HG02798 (cell line): ENCODE data around the gene TRIM14.
"Not testable (repeated sequence)": the region's sequence is repeated elsewhere in the genome, so short reads cannot be mapped to it uniquely, and the experiment has no call there.

ENCODE experiments used
- ATAC-seq: cut with Tn5 transposase; IDR thresholded peaks from one replicate; pipeline ENCODE4 v1.9.1; 2021; ENCODE audit warnings: mild to moderate bottlenecking; ENCODE audit not compliant: unreplicated experiment, poor library complexity

TRIM14 gene

DNA sequence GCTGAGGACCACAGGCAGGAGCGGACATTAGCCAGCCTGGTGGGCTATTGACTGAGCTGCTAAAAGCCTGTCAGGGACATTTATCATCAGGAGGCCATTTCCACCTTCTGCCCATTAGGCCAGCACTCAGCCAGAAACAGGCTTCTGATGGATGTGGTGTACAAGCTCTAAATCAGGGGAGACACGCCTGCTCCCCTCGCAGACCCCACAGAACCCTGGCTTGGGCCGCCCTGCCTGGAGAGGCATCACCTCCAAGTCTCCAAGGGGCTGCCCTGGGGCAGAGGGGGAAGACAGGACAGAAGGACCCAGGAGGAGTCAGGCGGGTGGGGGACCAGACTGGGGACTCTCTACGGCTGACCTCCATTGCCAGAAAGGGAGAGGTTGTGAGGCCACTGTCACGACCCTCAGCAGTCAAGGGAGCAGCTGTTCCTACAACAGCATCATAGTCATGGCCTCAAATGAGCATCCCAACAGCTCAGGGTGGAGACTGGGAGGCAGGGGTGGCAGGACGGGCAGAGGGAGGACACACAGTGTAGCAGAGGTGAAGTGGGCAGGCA, 24.0 kb upstream of the TRIM14 start:
- ATAC-seq = no peak

DNA sequence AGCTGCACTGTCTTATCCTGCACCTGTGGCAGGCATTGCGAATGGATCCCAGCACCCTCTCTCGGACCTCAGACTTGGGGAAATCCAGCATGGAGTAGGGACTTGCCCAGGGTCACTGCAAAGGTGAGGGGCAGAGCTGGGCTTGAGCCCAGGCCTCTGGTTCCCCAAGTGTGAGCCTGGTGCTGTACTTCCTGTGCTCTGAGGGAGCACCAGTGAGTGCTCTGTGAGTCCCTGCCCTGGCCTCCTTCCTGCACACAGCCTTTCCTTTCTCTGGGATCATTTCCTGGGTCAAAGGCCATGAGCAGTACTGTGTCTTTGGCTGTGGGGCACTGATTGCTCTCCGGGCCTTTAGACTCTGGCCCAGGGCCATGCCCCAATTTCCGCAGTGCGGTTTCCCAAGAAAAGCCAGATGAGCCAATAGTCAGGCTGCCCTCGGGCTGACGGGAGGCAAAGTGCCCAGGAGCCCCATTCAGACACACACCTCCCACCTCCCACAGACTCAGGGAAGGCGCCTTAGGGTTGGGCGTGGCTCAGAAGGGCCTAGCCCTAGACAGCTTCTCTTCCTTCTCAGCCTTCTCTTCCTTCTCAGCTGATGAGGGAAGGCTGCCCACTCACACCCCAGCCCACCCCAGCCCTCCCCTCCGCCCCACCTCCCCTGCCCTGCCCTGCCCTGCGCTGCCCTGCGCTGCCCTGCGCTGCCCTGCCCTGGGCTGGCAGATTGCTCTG, 23.3 kb upstream of the TRIM14 start:
- ATAC-seq = no peak

DNA sequence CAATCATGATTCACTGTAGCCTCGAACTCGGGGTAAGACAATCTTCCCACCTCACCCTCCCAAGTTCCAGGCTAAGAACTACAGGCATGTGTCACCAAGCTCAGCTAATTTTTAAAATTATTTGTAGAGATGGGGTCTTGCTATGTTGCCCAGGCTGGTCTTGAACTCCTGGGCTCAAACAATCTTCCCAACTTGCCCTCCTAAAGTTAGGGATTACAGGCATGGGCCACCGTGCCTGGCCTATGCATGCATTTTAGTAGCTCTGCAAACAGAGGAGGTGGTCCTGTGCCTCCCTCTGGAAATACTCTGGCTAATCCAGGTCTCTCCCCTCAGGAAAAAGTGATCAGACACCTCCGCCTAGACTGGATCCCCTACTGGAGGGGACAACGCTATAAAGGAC, 21.5 kb upstream of the TRIM14 start:
- no peak for ATAC-seq

DNA sequence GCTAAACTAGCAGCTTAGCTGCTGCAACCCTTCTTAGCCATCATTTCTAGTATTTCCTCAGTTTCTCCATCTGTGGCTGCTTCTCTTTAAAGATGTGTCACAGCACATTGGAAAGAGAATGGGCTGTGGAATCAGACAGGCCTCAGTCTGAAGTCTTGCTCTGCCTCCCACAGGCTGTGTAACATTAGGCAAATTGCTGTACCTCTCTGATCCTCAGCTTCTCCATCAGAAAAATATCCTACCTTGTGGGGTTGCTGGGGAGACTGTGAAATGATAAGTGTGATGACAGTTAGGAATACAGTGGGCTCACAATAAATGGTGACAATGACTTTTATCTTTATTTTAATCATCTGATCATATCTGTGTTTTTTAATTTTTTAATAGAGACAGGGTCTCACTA, 17.5 kb upstream of the TRIM14 start:
- ATAC-seq = no peak

DNA sequence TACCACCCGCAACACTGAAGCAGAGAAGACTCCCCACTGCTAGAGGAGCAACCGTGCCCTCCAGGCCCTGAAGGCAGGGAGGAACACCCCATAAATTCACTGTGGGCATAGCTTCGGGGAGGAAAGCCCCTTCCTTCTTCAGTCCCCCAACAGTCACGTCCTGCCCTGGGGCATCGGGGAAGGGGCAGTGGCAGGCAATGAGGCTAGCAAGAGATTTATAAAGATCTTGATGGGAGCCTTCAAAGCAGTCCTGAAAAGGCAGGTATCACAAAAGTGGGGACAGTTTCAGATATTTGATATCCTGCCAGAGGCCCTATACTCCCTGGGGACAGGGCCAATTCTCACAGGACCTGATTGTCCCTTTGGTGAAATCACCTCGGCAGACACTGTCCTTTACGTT, 16.9 kb upstream of the TRIM14 start:
- no peak for ATAC-seq

DNA sequence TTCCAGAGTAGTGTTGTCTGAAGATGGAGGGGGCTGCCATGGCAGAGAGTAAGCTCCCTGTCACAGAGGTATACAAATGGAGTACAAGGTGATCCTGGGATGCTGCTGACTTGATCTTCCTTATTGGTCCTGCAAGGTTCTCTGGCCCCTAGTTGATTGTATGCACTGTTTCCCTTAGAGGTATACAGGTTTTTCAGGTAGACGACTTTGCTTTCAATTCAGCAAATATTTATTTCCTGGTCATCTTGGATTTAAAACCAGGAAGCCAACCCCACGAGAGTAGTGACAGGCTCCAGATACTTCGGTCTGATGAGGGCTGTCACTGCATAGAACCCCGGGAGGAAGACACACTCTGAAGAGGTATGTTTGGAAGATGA, 16.5 kb upstream of the TRIM14 start:
- ATAC-seq = no peak

DNA sequence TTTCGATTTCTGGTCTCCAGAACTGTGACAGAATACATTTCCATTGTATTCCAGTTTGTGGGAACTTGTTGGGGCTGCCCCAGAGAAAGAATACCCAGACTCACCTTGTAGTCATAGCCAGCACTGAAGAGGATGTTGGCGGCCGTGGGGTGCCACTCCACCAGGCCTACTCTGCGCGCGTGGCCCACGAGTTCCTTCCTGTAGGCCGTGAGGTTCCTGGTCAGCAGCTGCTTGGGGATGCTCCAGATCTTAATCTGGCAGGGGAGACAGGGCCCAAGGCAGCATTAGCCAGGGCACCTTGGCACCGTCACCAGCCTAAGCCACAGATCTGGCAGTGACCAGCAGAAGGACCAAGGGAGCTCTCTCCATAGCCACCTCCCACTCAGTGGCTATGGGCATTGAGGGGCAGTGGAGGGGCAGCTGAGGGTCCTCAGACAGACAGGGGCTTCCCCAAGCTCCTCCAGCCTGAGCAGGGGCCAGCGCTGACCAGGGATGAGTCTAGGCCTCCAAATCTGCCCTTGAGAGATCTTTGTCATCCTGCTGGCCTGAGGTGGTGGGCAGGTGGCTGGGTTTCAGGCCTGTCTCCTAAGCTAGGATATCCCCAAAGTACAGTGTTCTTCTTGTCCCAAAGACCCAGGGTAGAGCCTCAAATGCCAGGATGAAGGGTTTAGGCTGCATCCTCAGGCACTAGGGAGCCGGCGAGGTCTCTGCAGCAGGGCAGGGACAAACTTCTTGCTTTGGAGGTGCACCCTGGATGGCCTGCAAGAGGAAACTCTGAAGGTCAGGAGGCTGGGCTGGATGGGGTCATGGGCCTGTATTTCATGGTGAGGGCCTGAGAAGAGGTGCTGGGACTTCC, 15.9 kb upstream of the TRIM14 start:
- no peak for ATAC-seq

DNA sequence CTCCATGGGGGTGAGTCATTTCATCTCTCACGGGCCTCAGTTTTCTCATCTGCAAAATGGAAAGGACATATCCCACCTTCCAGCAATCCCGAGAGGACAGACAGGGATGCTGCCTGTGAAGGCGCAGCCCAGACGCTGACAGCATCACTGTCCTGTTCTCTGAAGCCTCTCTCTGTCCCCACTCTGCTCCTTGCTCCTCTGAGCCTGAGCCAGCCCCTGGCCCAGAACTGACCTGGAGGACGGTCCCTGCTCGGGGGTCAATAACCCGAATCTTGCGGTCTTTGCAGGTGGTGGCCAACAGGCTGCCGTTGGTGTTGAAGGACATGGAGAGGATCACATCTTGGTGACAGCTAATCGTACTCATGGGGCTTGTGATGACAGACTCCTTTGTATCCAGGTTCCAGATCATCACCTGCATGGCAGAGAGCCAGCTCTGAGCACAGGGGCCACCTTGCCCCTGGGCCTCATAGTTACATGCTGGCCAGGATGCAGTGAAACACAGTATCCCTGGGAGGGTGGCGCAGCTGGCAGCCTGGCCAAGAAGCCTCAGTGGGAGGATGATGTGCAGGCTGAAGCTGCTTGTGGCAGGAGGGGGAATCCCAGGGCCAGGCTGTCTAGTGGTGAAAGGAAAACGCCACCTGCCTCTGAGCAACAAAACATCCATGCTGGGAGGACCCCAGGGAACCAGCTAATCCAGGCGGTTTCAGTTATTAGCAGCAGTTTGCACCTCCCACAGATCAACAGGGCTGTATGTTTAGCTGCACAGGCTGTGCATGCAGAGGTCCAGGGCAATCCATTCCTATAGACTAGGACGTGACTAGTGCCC, 14.0 kb upstream of the TRIM14 start:
- peak; percentile 51 for ATAC-seq

DNA sequence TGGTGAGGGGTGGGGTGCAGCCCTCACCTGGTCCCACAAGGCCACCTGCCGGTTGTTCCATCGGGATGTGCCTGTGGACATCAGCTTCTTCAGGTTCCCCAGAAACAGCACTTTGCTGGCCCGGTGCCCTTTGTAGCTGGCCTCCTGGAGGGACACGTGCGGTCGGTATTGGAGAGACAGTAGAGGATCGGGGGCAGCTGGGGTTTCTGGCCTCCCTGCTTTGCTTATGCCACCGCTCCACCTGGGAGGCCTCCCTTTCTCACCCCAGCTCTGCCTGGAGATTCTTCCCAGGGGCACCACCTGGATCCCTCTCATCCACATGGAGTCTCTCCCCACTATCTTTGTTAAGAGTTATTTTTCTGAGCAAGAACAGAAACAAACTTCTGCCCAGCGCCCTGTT, 13.1 kb upstream of the TRIM14 start:
- no peak for ATAC-seq

DNA sequence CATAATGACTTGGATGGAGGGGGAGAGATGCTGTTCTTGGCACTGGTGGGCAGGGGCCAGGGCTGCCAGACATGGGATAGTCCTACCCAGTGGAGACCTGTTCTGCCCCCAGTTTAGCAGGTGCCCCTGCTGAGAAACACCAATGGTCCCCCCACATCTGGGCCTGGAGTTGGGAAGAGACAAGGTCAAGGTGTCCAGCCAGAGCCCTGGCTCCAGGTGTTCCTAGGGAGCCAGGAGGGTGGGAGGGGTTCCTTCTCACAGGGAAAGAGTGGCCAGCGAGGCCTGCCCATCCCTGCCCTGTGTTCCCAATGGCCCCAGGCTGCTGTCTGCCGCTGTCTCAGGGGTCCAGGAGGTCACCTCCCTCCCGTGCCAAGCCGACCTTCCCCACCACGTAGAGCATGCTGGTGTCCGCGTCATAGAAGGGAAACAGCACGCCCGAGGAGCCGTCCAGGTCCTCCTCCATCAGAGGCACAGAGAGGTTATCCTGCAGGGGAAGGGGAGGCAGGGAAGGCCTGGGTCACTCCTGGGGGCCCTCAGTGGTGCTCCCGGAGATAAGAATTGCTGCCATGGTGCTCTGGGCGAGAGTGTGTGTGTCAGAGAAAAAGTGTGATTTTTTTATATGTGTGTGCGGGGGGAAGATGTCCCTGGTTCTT, 11.7 kb upstream of the TRIM14 start:
- ATAC-seq = no peak

DNA sequence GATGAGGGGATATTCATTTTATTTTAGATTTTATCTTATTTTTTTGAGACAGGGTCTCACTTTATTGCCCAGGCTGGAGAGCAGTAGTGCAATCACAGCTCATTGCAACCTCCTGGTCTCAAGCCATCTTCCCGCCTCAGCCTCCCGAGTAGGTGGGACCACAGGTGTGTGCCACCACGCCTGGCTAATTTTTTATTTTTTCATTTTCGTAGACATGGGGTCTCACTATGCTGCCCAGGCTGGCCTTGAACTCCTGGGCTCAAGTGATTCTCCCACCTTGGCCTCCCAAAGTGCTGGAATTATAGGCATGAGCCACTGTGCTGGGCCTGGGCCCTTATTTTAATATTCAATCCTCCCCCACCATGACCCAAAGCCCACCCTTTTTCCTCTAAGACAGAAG, 11.0 kb upstream of the TRIM14 start:
- ATAC-seq = not testable (repeated sequence)

DNA sequence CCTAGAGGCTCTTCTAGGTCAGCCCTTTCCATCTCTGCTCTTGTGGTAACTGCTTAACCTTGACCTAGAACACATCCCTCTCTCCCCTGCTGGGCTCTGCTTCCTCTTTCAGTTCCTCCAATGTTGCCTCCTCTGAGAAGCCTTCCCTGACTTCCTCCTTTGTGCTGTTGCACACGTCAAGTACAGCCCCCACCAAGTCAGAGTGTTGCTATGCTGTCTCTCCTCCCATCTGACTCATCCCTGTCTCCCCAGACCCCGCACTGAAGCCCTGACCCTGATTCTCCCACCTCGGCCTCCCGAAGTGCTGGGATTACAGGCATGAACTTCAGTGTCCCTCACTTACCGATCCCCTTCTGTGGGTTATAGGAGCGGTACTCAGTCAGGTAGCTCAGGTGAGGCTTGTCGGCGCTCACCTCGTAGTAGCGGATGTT, 10.4 kb upstream of the TRIM14 start:
- ATAC-seq = peak; percentile 52

DNA sequence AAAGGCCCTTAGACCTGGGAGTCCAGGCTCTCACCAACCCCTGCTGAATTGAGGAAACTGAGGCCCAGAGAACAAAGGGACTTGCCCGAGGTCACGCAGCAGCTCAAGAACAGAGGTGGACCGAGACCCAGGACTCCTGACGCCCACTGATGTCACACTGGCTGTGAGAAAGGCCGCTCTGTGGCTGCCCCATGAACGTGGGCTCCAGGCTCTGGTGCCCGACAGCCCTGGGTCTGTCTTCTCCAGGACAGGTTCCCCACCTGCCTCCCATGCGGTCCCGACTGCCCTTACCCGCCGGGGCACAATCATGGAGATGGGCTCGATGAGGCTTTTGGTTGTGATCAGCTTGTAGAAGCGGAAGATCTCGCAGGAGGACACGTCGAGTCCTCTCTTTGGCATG, 9.3 kb upstream of the TRIM14 start:
- no peak for ATAC-seq

DNA sequence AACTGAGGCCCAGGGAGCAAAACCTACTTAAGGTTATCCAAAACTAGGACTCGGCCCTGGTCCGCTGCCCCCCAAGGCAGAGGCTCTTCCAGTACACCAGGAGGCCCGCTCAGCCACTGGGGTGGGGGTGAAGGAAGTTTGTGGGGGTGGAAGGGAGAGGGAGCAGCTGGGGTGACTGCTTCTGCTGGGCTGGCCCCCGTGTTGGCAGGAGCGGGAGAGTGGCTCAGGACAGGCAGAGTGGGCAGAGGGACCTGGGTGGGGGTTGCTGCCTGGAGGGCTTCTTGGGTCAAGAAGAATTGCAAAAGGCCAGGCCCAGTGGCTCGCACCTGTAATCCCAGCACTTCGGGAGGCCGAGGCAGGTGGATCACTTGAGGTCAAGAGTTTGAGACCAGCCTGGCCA, 8.2 kb upstream of the TRIM14 start:
- ATAC-seq = no peak

DNA sequence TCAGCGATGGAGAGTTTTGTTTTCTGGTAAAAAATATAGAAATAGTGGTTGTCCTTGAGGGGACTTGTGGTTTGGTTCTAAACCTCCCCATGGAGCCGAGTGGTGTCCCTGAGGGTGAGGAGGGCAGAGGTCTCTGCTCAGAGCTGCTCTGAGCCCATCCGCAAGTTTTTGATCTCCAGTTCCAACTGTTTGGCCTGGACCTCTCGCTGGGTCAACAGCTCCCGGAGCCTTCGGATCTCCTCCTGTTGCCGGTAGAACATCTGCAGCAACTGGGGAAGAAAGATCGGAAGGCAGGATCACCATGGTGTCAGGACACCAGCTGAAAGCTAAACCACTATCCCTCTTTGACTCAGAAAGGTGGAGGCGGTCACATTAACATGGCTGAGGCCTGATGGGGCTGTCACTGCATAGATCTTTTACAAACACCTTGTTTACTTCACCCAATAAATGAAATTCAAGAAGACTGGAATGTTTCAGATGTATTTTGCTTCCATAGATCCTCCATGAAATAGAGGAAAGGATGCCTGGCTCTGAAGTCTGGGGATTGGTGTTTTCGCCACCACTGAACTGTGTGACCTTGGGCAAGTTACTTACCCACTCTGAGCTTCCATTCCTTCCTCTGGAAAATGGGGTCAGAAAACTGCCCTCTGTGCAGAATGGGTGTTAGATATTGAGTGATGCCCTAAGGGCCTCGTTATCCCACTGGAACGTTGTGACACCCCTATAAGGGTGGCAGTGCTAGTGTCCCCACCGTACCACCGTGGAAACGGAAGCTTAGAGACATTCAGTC, 5.8 kb upstream of the TRIM14 start:
- no peak for ATAC-seq

DNA sequence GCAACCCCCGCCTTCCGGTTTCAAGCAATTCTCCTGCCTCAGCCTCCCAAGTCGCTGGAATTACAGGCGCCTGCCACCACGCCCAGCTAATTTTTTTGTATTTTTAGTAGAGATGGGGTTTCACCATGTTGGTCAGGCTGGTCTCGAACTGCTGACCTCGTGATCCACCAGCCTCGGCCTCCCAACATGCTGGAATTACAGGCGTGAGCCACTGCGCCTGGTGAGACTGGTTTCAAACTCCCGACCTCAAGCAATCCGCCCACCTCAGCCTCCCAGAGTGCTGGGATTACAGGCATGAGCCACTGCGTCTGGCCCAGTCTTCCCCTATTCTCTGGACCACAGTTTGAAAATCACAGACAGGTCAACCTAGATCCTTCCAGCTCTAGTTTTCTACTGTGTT, 5.1 kb upstream of the TRIM14 start:
- ATAC-seq = not testable (repeated sequence)

DNA sequence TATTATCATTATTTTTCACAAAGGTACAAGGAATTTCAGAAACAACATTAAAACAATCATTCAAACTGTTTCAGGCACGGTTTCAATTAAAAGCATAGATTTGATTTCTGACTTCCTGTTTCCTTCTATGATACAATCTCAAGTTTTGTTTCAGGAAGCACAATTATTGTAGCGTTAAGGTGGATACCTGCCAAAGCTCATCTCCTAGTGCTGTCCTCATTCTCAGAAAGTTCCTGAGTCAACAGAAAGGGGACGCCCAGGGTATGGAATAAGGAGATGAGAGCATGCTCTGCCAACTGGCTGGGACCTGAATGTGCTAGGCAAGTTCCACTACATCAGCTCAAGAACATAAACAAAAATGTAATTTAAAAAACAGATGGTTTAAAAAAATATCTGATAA, 2.0 kb upstream of the TRIM14 start:
- no peak for ATAC-seq

DNA sequence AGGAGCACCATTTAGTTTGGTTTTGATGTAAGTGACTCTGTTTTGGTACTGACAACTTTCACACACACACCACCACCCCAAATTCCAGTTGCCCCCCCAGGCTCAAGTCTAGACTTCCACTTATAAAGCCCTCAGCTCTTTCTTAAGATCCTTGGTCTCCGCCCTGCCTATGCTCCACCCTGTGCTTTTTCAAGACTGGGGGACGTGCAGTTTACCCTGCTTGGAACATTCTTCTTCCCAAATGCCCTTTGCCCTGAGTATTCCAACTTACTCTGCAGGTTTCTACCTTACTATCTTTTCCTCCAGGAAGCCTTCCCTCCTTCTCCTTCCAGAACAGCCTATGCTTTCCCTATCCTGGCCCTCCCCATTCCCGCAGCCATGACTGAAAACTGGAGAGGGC, 1.5 kb upstream of the TRIM14 start:
- ATAC-seq = no peak

DNA sequence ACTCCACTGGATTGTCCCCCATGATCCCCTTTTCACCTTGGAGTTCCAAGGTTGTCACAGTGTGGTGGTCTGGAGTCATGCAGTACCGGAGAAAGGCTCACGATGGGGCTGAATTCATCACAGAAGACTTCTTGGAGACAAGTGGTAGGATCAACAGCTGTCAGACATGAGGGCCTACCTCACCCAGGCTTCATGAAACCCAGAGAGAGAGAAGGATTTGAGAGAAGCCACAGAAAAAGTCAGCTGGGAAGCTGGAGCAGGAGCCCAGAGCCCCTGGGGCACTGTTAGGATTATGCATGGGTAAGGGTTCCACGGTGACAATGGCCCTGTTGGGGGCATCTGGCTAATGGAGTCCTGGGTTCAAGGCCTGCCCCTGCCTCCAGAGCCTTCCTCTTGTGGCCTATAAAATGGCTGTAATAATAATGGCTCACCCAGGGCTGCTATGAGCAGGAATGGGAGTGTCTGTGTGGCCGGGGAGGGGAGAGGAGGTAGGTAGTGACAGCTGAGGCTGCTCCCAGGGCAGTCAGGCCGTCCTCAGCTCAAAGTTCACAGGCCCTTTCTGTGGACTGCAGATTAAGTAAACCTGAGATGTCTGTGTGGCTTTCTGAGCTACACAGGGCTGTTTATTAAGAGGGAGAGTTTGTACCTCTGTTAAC, 910 bp downstream of the TRIM14 start:
- ATAC-seq = peak; percentile 53
